Adipose tissue (tissue), 3 donors: ENCODE results near the gene IQSEC3. TPM values are rescaled to one million over a fixed set of nuclear protein-coding genes. Genes with fewer than 3 reads are reported as not detected.
"Not testable (repeated sequence)": the region's sequence is repeated elsewhere in the genome, so short reads cannot be mapped to it uniquely, and the experiment has no call there.

Experiments
- H3K27ac ChIP-seq: one replicate; pipeline ENCODE4 v1.5.1; 2013; ENCODE audit warnings: low read depth, low read length
- WGBS, 3 donors: extraction: QIAGEN DNeasy Blood & Tissue Kit; methylation state at CpG; one replicate each; pipeline ENCODE4 v1.1.7; 2013; 5-methylcytosine and 5-hydroxymethylcytosine counted together
- polyA plus RNA-seq, 3 donors: library from polyadenylated mRNA; stranded (reverse); fragments of 200-250 nt; gene quantifications; one replicate each; pipeline ENCODE4 v1.2.3, GENCODE V29; 2013
- donor health status: healthy with polysubstance abuse.
- donor health status: Bipolar disorder and iron deficiency.
- donor health status: healthy.

The IQSEC3 gene
- polyA plus RNA-seq, 3 donors, result 0.61 to 5.2 (median 5.2) TPM

- no peak overlapping the region for H3K27ac ChIP-seq
- WGBS, 3 donors, result 87 to 93% (median 93%) methylated on average over 7 of the region's 7 CpGs
These were observed 58.5 kb downstream of the IQSEC3 start for GRCh38 chr12:125075-125474.

DNA sequence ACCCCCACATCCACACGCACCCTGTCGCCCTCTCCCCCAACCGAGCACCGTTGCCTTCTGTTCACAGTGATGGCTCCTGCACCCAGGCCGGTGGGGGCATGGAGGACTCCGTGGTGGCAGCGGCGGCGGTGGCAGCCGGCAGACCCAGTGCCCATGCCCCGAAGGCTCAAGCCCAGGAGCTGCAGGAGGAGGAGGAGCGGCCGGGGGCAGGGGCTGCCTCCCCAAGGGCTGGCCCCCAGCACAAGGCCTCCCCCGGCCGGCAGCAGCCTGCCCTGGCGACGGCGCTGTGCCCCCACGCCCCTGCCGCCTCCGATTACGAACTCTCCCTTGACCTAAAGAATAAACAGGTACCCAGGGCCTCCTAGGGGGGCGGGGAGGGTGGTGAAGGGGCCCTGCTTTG is 59.0 kb downstream of the IQSEC3 start:
- H3K27ac ChIP-seq, result no peak overlapping the region
- WGBS, 3 donors, result 58 to 81% (median 60%) methylated on average over 22 to 23 of the region's 23 CpGs

GRCh38 chr12:128079-128478 is 61.5 kb downstream of the IQSEC3 start:
- no peak overlapping the region for H3K27ac ChIP-seq
- 56 to 63% (median 59%) methylated on average over 5 of the region's 5 CpGs for WGBS, 3 donors

DNA sequence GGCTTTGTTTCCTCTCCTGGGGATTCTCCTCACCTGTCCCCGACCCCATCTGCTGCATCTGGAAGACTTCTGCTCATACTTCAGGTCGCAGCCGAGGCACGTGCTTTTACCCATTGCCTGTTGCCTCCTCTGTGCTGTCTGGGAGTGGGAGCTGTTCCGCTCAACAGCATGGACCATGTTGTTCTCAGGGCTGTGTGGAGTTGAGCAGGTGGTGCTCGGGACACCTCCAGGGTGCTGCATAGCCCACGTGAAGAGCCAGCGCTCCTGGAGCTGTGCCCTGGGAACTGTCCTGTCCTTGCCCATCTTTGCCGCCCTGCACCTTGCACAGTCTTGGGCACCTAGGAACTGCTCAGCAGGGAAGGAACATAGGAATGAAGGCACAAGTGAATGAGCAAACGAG is 62.4 kb downstream of the IQSEC3 start:
- no peak overlapping the region for H3K27ac ChIP-seq
- 72 to 81% (median 74%) methylated on average over 10 of the region's 10 CpGs for WGBS, 3 donors

GRCh38 chr12:130519-130918 is 64.0 kb downstream of the IQSEC3 start:
- no peak overlapping the region for H3K27ac ChIP-seq
- WGBS, 3 donors, result 85 to 97% (median 92%) methylated on average over 5 of the region's 5 CpGs

- H3K27ac ChIP-seq, result no peak overlapping the region
- 81 to 96% (median 92%) methylated on average over 12 of the region's 12 CpGs for WGBS, 3 donors
These were observed 64.4 kb downstream of the IQSEC3 start for GRCh38 chr12:131008-131407.

DNA sequence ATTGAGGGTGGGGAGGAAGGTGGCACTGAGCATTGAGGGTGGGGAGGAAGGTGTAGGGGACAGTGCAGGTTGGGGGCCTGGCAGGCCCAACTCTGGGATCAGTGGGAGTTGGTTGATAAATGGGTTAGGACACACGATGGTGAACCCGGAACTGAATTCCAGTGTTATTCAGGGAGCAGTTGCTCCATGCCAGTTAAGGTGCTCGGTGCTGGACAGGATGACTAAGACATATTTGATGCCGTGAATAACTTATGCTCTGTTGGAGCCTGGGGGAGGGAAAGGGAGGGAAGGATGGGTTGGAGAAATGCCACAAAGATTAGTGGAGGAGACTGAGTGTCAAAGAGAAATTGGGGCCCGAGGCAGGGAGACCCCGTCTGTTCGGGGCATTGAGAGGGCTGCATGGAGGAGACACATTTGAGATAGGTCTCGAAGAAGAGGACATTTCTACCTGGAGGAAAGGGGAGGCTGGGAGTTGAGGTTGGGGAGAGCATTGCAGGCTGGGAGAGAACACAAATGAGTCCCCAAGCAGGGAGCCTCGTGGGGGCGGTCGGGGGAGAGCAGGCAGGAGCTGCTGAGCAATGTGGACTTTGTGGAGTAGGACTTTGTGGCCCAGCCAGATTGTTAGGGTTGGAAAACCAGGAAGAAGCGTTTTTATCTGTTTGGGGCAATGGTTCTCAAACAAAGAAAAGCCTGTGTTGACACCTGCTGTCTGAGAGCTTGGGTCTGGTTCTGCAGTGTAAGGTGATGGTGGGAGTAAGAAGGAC is 65.3 kb downstream of the IQSEC3 start:
- WGBS, 3 donors, result 70 to 83% (median 82%) methylated on average over 12 of the region's 12 CpGs
- H3K27ac ChIP-seq, result no peak overlapping the region

DNA sequence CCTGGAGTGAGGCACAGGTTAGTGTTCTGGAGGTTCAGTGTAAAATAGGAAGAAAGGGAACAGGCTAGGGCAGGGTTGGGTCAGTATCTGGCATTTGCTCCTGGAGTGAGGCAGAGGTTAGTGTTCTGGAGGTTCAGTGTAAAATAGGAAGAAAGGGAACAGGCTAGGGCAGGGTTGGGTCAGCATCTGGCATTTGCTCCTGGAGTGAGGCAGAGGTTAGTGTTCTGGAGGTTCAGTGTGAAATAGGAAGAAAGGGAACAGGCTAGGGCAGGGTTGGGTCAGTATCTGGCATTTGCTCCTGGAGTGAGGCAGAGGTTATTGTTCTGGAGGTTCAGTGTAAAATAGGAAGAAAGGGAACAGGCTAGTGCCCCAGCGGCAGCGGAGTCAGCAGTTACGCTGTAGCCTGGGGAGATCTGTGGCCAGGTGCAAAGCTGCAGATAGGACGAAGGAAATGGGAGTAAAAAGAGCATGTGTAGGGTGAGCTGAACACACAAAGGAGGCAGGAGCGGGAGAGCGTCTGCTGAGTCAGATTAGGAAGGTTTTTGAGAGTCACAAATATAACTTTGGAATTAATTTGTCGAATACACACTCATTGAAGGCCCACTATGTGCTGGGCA is 67.2 kb downstream of the IQSEC3 start:
- H3K27ac ChIP-seq, result not testable (repeated sequence)
- 71 to 79% (median 73%) methylated on average over 7 of the region's 7 CpGs for WGBS, 3 donors

DNA sequence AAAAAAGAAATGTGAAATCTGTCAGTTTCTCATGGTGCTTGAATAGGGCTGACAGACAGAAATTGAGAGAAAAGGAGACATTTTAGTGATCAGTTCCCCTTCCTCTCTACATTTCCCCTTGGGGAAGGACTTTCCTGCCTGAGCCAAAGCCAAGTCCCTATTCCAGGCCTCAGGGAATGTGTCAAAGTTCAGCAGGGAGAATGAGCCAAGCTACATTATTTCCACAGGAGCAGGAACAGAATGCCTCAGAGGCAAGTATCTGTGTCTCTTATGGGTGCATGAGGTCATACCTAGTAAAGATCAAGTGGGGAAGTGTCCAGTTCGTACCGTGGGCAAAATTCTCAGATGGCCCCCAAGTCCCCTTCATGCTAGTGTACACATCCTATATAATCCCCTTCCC is 68.6 kb downstream of the IQSEC3 start:
- 44 to 56% (median 48%) methylated on average over 2 of the region's 2 CpGs for WGBS, 3 donors
- H3K27ac ChIP-seq, result no peak overlapping the region

DNA sequence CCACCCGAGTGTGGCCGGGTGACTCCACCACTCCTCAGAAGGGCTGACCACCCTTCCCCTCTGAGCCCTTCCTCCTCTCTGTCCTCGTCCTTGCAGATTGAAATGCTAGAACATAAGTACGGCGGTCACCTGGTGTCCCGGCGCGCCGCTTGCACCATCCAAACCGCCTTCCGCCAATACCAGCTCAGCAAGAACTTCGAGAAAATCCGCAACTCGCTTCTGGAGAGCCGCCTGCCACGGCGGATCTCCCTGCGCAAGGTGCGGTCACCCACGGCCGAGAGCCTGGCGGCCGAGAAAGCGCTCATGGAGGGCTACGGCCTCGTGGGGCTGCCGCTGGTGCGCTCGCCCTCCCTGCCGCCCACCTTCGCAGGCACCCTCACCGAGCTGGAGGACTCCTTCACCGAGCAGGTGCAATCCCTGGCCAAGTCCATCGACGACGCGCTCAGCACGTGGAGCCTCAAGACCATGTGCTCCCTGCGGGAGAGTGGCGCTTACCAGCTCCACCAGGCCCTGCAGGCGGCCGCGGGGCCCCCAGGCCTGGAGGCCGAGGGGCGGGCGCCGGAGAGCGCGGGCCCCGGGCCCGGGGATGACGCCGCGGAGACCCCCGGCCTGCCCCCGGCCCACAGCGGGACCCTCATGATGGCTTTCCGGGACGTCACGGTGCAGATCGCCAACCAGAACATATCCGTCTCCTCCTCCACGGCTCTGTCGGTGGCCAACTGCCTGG is 71.8 kb downstream of the IQSEC3 start:
- no peak overlapping the region for H3K27ac ChIP-seq
- 74 to 79% (median 76%) methylated on average over 45 to 64 of the region's 64 CpGs for WGBS, 3 donors

GRCh38 chr12:138898-139534 is 72.4 kb downstream of the IQSEC3 start:
- 11 to 19% (median 16%) methylated on average over 44 to 49 of the region's 49 CpGs for WGBS, 3 donors
- no peak overlapping the region for H3K27ac ChIP-seq

DNA sequence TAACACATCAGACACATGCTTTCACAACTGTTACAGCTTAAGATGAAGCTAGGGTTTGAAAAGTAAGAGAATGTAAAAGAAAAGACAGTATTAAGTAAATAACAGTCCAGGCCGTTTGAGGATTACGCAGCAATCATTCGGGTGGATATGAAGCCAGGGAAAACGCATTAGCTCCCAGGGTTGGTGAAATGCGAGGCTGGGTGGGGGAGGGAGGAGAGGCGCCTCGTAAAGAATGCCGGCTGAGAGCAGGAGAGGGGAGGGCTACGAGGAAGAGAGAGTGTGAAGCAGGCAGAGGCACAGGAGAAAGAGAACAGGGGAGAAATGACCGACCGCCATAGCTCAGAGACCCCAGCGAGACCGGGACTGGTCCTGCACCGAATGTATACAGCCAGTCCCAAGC is 73.0 kb downstream of the IQSEC3 start:
- H3K27ac ChIP-seq, result no peak overlapping the region
- 14 to 31% (median 16%) methylated on average over 14 of the region's 14 CpGs for WGBS, 3 donors

- 66 to 80% (median 77%) methylated on average over 5 of the region's 5 CpGs for WGBS, 3 donors
- H3K27ac ChIP-seq, result no peak overlapping the region
These were observed 73.6 kb downstream of the IQSEC3 start for GRCh38 chr12:140162-140561.

GRCh38 chr12:143964-144649 is 77.5 kb downstream of the IQSEC3 start:
- H3K27ac ChIP-seq, result no peak overlapping the region
- WGBS, 3 donors, result 57 to 72% (median 68%) methylated on average over 19 of the region's 19 CpGs

DNA sequence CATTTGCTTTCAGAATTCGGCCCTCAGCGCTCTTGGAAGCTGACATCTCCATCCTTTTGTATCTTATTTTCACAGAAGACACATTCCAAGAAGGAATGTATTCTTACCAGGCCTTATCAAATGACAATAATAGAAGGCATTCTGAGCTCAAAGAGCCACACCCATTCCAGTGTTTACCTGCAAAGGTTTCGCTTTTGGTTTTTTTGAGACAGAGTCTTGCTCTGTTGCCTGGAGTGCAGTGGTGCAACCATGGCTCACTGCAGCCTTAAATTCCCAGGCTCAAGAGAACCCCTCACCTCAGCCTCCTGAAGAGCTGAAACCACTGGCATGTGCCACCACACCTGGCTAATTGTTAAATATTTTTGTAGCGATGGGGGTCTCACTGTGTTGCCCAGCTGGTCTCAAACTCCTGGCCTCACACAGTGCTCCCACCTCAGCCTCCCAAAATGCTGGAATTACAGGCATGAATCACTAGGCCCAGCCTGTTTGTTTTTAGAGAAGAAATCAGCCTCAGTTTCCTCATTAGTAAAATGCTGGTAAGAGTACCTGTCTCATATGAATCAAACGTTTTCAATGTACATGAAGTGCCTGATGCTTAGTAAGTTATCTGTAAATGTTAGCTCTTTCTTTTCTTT is 78.2 kb downstream of the IQSEC3 start:
- 74 to 86% (median 80%) methylated on average over 5 of the region's 5 CpGs for WGBS, 3 donors
- no peak overlapping the region for H3K27ac ChIP-seq

DNA sequence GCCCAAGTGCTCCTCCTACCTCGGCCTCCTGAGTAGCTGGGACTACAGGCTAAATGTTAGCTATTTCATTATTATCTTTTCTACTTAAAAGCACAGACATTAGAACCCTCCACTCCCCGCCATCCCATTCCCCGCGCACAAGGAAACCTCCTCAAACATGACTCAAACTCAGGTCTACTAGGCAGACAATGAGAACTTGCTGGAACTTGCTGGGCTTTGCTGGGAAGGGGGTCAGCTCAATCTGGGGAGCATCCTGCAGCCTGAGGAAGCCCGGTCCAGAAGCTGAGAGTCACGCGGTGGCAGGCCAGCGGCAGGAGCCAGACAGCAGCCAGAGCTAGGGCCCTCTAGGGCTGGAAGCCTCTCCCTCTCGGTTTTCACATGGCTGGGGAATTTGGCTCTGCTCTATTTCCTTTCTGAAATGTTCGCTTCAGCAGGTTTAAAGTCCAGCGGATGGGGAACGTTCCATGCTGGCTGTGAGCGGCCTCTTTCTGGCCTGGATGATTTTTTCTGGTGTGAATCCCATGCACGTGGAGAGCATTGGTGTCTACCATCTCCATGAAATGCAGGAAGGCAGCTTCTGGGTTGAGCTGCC is 78.9 kb downstream of the IQSEC3 start:
- WGBS, 3 donors, result 67 to 78% (median 70%) methylated on average over 14 of the region's 14 CpGs

DNA sequence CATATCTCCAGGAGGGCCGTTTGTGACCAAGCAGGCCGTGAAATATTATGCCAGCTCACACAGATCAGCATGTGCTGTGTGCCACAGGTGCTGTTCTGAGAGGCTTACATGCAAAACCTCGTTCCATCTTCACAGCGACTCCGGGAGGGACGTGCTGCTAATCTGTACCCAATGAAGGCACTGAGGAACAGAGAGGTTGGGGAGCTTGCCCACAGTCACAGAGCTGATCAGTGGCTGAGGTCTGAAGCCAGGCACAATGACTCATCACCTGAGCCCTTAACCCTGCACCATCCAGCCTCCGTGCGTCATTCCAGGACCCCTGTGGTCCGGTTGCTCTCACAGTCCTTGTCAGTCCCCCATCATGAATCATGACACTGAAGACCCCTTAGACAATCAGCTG is 80.7 kb downstream of the IQSEC3 start:
- H3K27ac ChIP-seq, result no peak overlapping the region
- 90 to 96% (median 93%) methylated on average over 9 of the region's 9 CpGs for WGBS, 3 donors

More for the DNA sequence above, 78.9 kb downstream of the IQSEC3 start:
- no peak overlapping the region for H3K27ac ChIP-seq
